ENCODE data around the gene DNAH3. TPM values are rescaled to one million over a fixed set of nuclear protein-coding genes. Genes with fewer than 3 reads are reported as not detected.

The DNAH3 gene
- total and polyA plus RNA-seq, 2 of the 13 experiments (the other 11 are each of a cell fraction or from before 2014, with no cell fraction given), result 0.07 to 0.08 TPM

GRCh38 chr16:21134053-21134452 lies 16.6 kb downstream of the DNAH3 start:
- WGBS (ENCODE audit: low lambda C conversion rate), result 26% methylated on average over 8 of the region's 8 CpGs
- Histone ChIP-seq H4K20me1 (ENCODE audit: insufficient read depth, low read length) (no peaks in the 10 kb centered on the region), H3K27ac (ENCODE audit: extremely low read length, insufficient read depth, low read length) (no peak overlapping the region), H3K9me3 (ENCODE audit: low read length) (no peaks in the 10 kb centered on the region), H3K4me1 (ENCODE audit: insufficient read depth, low read length) (no peaks in the 10 kb centered on the region), H3K36me3 (replicated peaks in 1 of 2; ENCODE audit: control insufficient read depth in 1 of 2, insufficient read depth in 2 of 2, low read length in 2 of 2) (no peaks in the 10 kb centered on the region), H3K27me3 (ENCODE audit: control insufficient read depth in 1 of 2, insufficient read depth in 2 of 2, low read length in 2 of 2) (peaks cover 4 to 25% of the 10 kb centered on the region in 2 experiments; a peak in 2 of 5 replicates), H3K4me2 (ENCODE audit: low read depth, low read length) (no peak overlapping the region), H3K9ac (ENCODE audit: insufficient read depth, low read depth, low read length) (no peak overlapping the region), H3K79me2 (ENCODE audit: insufficient read depth, low read length) (no peaks in the 10 kb centered on the region), H2AFZ (ENCODE audit: low read length) (no peak overlapping the region), H3K4me3 (replicated peaks in 1 of 3; ENCODE audit: insufficient read depth in 1 of 3, low read depth in 2 of 3, low read length in 3 of 3) (no peak overlapping the region)
- in situ Hi-C loops (cut with HindIII; ENCODE audit: extremely low pct_ligation_motif_present, low pct_unique_long_range_greater_than_20kb), result no loop called here
- BruUV-seq (replicated peaks), result no TSS peak
- no peak for ATAC-seq
- DNase-seq (ENCODE audit: low spot score), result no peak
- no peak for FAIRE-seq
- intact Hi-C loops (cut with micrococcal nuclease; ENCODE audit: unreplicated experiment), result no loop called here
- TF ChIP-seq BCL3 (CRISPR knock-in tag; IDR thresholded peaks at IDR 0.05) (no peak), HOXD1 (CRISPR knock-in tag; IDR thresholded peaks at IDR 0.05) (no peak), HIVEP1 (CRISPR knock-in tag; IDR thresholded peaks at IDR 0.05) (no peak), AHR (CRISPR knock-in tag; IDR thresholded peaks at IDR 0.05) (no peak)
- ChIA-PET POLR2A (no interaction called here), CTCF (ENCODE audit: low intra/inter-chr PET ratio, low total read pairs) (no interaction called here)

GRCh38 chr16:21130811-21131210 lies 19.8 kb downstream of the DNAH3 start:
- H4K20me1 ChIP-seq (ENCODE audit: insufficient read depth, low read length), result no peaks in the 10 kb centered on the region
- BruUV-seq (replicated peaks), result no TSS peak
- H3K4me1 ChIP-seq (ENCODE audit: insufficient read depth, low read length), result no peaks in the 10 kb centered on the region
- DNase-seq (ENCODE audit: low spot score) (no peak), ATAC-seq (no peak), FAIRE-seq (no peak)
- TF ChIP-seq GPN1 (CRISPR knock-in tag; IDR thresholded peaks at IDR 0.05; ENCODE audit: borderline replicate concordance), result no peak
- TF ChIP-seq MEIS2 (CRISPR knock-in tag; IDR thresholded peaks at IDR 0.05), result no peak
- no peak for TF ChIP-seq CHD2 (IDR thresholded peaks at IDR 0.05; ENCODE audit: low read depth, low read length)
- no peak for TF ChIP-seq PBX2 (CRISPR knock-in tag; IDR thresholded peaks at IDR 0.05)
- no peak for TF ChIP-seq ZNF652 (CRISPR knock-in tag; IDR thresholded peaks at IDR 0.05; ENCODE audit: borderline replicate concordance, low read depth)
- no peak for TF ChIP-seq TCF7L2 (IDR thresholded peaks at IDR 0.05; ENCODE audit: low read depth, low read length)
- no peak overlapping the region for H3K4me2 ChIP-seq (ENCODE audit: low read depth, low read length)
- H3K27ac ChIP-seq (ENCODE audit: extremely low read length, insufficient read depth, low read length), result no peak overlapping the region
- H3K79me2 ChIP-seq (ENCODE audit: insufficient read depth, low read length), result no peaks in the 10 kb centered on the region
- H3K9me3 ChIP-seq (ENCODE audit: low read length), result no peaks in the 10 kb centered on the region
- H3K36me3 ChIP-seq (replicated peaks in 1 of 2; ENCODE audit: control insufficient read depth in 1 of 2, insufficient read depth in 2 of 2, low read length in 2 of 2), result no peaks in the 10 kb centered on the region
- peaks cover 4 to 30% of the 10 kb centered on the region in 2 experiments; a peak in 2 of 5 replicates for H3K27me3 ChIP-seq (ENCODE audit: control insufficient read depth in 1 of 2, insufficient read depth in 2 of 2, low read length in 2 of 2)
- 73% methylated on average over 3 of the region's 3 CpGs for WGBS (ENCODE audit: low lambda C conversion rate)
- CTCF ChIA-PET (ENCODE audit: low intra/inter-chr PET ratio, low total read pairs), result no interaction called here
- no peak overlapping the region for H3K4me3 ChIP-seq (replicated peaks in 1 of 3; ENCODE audit: insufficient read depth in 1 of 3, low read depth in 2 of 3, low read length in 3 of 3)
- no peak overlapping the region for H2AFZ ChIP-seq (ENCODE audit: low read length)
- intact Hi-C loops (cut with micrococcal nuclease; ENCODE audit: unreplicated experiment) (no loop called here), in situ Hi-C loops (cut with HindIII; ENCODE audit: extremely low pct_ligation_motif_present, low pct_unique_long_range_greater_than_20kb) (no loop called here)
- H3K9ac ChIP-seq (ENCODE audit: insufficient read depth, low read depth, low read length), result no peak overlapping the region
- POLR2A ChIA-PET, result no interaction called here

All from HepG2 (cell line).